ENCODE results near the gene IMP4.

Gene IMP4

GRCh38 chr2:130336877-130337734, 5.6 kb upstream of the IMP4 start (continued):
- TF ChIP-seq TSHZ1 (tag by site-specific recombination; IDR thresholded peaks at IDR 0.05; ENCODE audit: borderline replicate concordance) (no peak), ZBTB11 (tag by site-specific recombination; conservative IDR thresholded peaks at IDR 0.05; ENCODE audit: low read depth) (no peak; the same call in 1 of the 2 replicates), ZNF324 (tag by site-specific recombination; IDR thresholded peaks at IDR 0.05) (0 out of 2 replicates have a peak, but pooled peaks have one; percentile 26), PATZ1 (tag by site-specific recombination; IDR thresholded peaks at IDR 0.05) (peak; percentile 39; the same call in 1 of the 2 replicates), ZNF701 (tag by site-specific recombination; IDR thresholded peaks at IDR 0.05) (no peak), YY1 (tag by site-specific recombination; IDR thresholded peaks at IDR 0.05) (no peak), OVOL3 (tag by site-specific recombination; IDR thresholded peaks at IDR 0.05) (no peak), ZNF140 (tag by site-specific recombination; IDR thresholded peaks at IDR 0.05) (no peak), WT1 (tag by site-specific recombination; IDR thresholded peaks at IDR 0.05) (peak; percentile 27; the same call in 1 of the 2 replicates), KLF1 (tag by site-specific recombination; IDR thresholded peaks at IDR 0.05) (peak; percentile 70), ZNF843 (tag by site-specific recombination; IDR thresholded peaks at IDR 0.05) (peak; percentile 49; the same call in 1 of the 2 replicates), MYNN (tag by site-specific recombination; IDR thresholded peaks at IDR 0.05; ENCODE audit: borderline replicate concordance) (no peak), ZNF529 (tag by site-specific recombination; IDR thresholded peaks at IDR 0.05; ENCODE audit: insufficient replicate concordance) (no peak), ZNF2 (tag by site-specific recombination; IDR thresholded peaks at IDR 0.05) (peak; percentile 88), ZBTB44 (tag by site-specific recombination; IDR thresholded peaks at IDR 0.05) (peak; percentile 34; the same call in 1 of the 2 replicates), ZNF544 (tag by site-specific recombination; IDR thresholded peaks at IDR 0.05) (no peak), OSR2 (tag by site-specific recombination; IDR thresholded peaks at IDR 0.05) (no peak), ZNF221 (tag by site-specific recombination; IDR thresholded peaks at IDR 0.05; ENCODE audit: borderline replicate concordance) (no peak), ZNF449 (tag by site-specific recombination; IDR thresholded peaks at IDR 0.05) (0 out of 2 replicates have a peak, but pooled peaks have one; percentile 38), ZSCAN30 (tag by site-specific recombination; IDR thresholded peaks at IDR 0.05) (0 out of 2 replicates have a peak, but pooled peaks have one; percentile 35), TCF7L2 (IDR thresholded peaks at IDR 0.05; ENCODE audit: borderline replicate concordance, low read depth, low read length) (no peak), ZBTB26 (tag by site-specific recombination; optimal IDR thresholded peaks at IDR 0.05) (peak; percentile 22), ZNF266 (tag by site-specific recombination; IDR thresholded peaks at IDR 0.05; ENCODE audit: low read depth) (no peak), ZNF530 (tag by site-specific recombination; IDR thresholded peaks at IDR 0.05; ENCODE audit: low read depth) (no peak), ZBTB1 (tag by site-specific recombination; IDR thresholded peaks at IDR 0.05) (no peak)
